HG03097 (cell line): ENCODE measurements around the gene OR8J1.
"Not testable (repeated sequence)": the region's sequence is repeated elsewhere in the genome, so short reads cannot be mapped to it uniquely, and the experiment has no call there.

ENCODE experiments used
- ATAC-seq: cut with Tn5 transposase; IDR thresholded peaks from one replicate; pipeline ENCODE4 v1.9.1; 2021; ENCODE audit not compliant: unreplicated experiment, low FRiP score

OR8J1 gene

GRCh38 chr11:56353991-56354390, at the start of gene OR8J1:
OR8J1 (plus strand) TSS chr11:56354291; CDS start chr11:56360247, 5,956 bp downstream.
- ATAC-seq, result no peak

GRCh38 chr11:56307836-56308235, 46.3 kb upstream of the OR8J1 start:
- no peak for ATAC-seq

GRCh38 chr11:56314844-56315243, 39.2 kb upstream of the OR8J1 start, which contains the start of gene OR8K3:
OR8K3 (plus strand) TSS chr11:56315144; CDS start chr11:56318307, 3,163 bp downstream.
- ATAC-seq, result no peak

- ATAC-seq, result no peak
Observed at GRCh38 chr11:56331861-56332491, 22.1 kb upstream of the OR8J1 start.

GRCh38 chr11:56333156-56333555, 20.9 kb upstream of the OR8J1 start:
- ATAC-seq, result no peak

GRCh38 chr11:56340289-56340688, 13.8 kb upstream of the OR8J1 start:
- ATAC-seq, result no peak

- ATAC-seq, result no peak
Observed at GRCh38 chr11:56345739-56346138, 8.4 kb upstream of the OR8J1 start, which contains the start of gene OR8K1. OR8K1 (plus strand) TSS chr11:56346039; CDS start chr11:56346039, 0 bp downstream.

- no peak for ATAC-seq
Observed at GRCh38 chr11:56375324-56375723, 21.2 kb downstream of the OR8J1 start, which contains the start of gene OR8U1. OR8U1 (plus strand) TSS chr11:56375624; CDS start chr11:56375624, 0 bp downstream.

- ATAC-seq, result no peak
Observed at GRCh38 chr11:56380120-56380519, 26.0 kb downstream of the OR8J1 start.

- ATAC-seq, result no peak
Observed at GRCh38 chr11:56394381-56394780, 40.3 kb downstream of the OR8J1 start.

GRCh38 chr11:56396047-56396446, 42.0 kb downstream of the OR8J1 start:
- ATAC-seq, result no peak

GRCh38 chr11:56401858-56402461, 47.9 kb downstream of the OR8J1 start:
- not testable (repeated sequence) for ATAC-seq

GRCh38 chr11:56404393-56404792, 50.3 kb downstream of the OR8J1 start:
- ATAC-seq, result no peak

- no peak for ATAC-seq
Observed at GRCh38 chr11:56410801-56411200, 56.7 kb downstream of the OR8J1 start.
